ENCODE data around the gene CTPS1. TPM values are rescaled to one million over a fixed set of nuclear protein-coding genes. Genes with fewer than 3 reads are reported as not detected.

The CTPS1 gene
- total and polyA plus RNA-seq, 2 donors (not counting 1 experiment from before 2014, with no cell fraction given), result 12.1 to 26.5 TPM

- Histone ChIP-seq H3K27me3 (ENCODE audit: control insufficient read depth, insufficient read depth, low read length) (no peaks in the 10 kb centered on the region), H3K9ac (ENCODE audit: insufficient read depth, low read length) (no peak overlapping the region), H3K4me3 (replicated peaks in 1 of 4; ENCODE audit: control extremely low read depth in 1 of 4, insufficient read depth in 1 of 4, low read depth in 3 of 4, low read length in 4 of 4) (no peak overlapping the region), H2AFZ (ENCODE audit: low read length) (no peak overlapping the region), H4K20me1 (ENCODE audit: control insufficient read depth, extremely low read depth, insufficient read depth, low read length) (no peaks in the 10 kb centered on the region), H3K9me3 (ENCODE audit: control insufficient read depth, insufficient read depth, low read depth, low read length) (no peaks in the 10 kb centered on the region), H3K4me2 (ENCODE audit: extremely low read depth, insufficient read depth, low read length) (no peak overlapping the region), H3K4me1 (ENCODE audit: control insufficient read depth, extremely low read depth, insufficient read depth, low read length) (peaks cover 4% of the 10 kb centered on the region), H3K27ac (ENCODE audit: insufficient read depth, low read length) (no peak overlapping the region), H3K36me3 (ENCODE audit: control insufficient read depth, insufficient read depth, low read length) (no peaks in the 10 kb centered on the region), H3K79me2 (ENCODE audit: control insufficient read depth, insufficient read depth, low read length) (no peaks in the 10 kb centered on the region)
- DNase-seq (ENCODE audit: low read depth in 2 of 2), result no peak
- TF ChIP-seq, protein P1, sequence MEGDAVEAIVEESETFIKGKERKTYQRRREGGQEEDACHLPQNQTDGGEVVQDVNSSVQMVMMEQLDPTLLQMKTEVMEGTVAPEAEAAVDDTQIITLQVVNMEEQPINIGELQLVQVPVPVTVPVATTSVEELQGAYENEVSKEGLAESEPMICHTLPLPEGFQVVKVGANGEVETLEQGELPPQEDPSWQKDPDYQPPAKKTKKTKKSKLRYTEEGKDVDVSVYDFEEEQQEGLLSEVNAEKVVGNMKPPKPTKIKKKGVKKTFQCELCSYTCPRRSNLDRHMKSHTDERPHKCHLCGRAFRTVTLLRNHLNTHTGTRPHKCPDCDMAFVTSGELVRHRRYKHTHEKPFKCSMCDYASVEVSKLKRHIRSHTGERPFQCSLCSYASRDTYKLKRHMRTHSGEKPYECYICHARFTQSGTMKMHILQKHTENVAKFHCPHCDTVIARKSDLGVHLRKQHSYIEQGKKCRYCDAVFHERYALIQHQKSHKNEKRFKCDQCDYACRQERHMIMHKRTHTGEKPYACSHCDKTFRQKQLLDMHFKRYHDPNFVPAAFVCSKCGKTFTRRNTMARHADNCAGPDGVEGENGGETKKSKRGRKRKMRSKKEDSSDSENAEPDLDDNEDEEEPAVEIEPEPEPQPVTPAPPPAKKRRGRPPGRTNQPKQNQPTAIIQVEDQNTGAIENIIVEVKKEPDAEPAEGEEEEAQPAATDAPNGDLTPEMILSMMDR (conservative IDR thresholded peaks at IDR 0.05 in 1 of 2, IDR thresholded peaks at IDR 0.05 in 1 of 2; ENCODE audit: low read depth in 1 of 2, low read length in 2 of 2), result no peak
- no peak for TF ChIP-seq EZH2 (IDR thresholded peaks at IDR 0.05; ENCODE audit: low read length, missing control alignments)
These were observed 7.5 kb upstream of the CTPS1 start for GRCh38 chr1:40971966-40972365.

DNA sequence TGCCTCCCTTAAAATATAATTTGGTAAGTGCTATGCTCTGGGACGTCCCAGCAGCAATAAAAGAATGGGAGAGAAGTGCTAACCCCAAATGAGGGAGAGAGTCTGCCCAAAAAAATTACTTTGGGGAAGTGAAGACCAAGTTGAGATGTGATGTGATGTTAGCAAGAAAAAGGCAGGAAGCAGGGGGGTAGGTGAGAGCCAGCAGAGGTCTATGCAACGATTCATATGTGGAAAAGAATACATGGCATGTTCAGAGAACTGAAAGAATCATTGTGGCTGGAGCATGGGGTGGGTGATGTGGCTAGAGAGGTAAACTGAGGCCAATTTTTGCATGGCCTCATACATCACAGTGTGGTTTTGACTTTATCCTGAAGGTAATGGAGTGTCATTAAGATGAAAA is 5.6 kb upstream of the CTPS1 start:
- no peak overlapping the region for H3K27ac ChIP-seq (ENCODE audit: insufficient read depth, low read length)
- H3K36me3 ChIP-seq (ENCODE audit: control insufficient read depth, insufficient read depth, low read length), result no peaks in the 10 kb centered on the region
- no peaks in the 10 kb centered on the region for H3K79me2 ChIP-seq (ENCODE audit: control insufficient read depth, insufficient read depth, low read length)
- DNase-seq (ENCODE audit: low read depth in 2 of 2), result no peak
- no peak overlapping the region for H3K4me3 ChIP-seq (replicated peaks in 1 of 4; ENCODE audit: control extremely low read depth in 1 of 4, insufficient read depth in 1 of 4, low read depth in 3 of 4, low read length in 4 of 4)
- TF ChIP-seq, protein P1 (conservative IDR thresholded peaks at IDR 0.05 in 1 of 2, IDR thresholded peaks at IDR 0.05 in 1 of 2; ENCODE audit: low read depth in 1 of 2, low read length in 2 of 2), result no peak
- no peak for TF ChIP-seq EZH2 (IDR thresholded peaks at IDR 0.05; ENCODE audit: low read length, missing control alignments)
- H4K20me1 ChIP-seq (ENCODE audit: control insufficient read depth, extremely low read depth, insufficient read depth, low read length), result no peaks in the 10 kb centered on the region
- H3K27me3 ChIP-seq (ENCODE audit: control insufficient read depth, insufficient read depth, low read length), result no peaks in the 10 kb centered on the region
- H3K4me1 ChIP-seq (ENCODE audit: control insufficient read depth, extremely low read depth, insufficient read depth, low read length), result no peaks in the 10 kb centered on the region
- no peak overlapping the region for H2AFZ ChIP-seq (ENCODE audit: low read length)
- no peak overlapping the region for H3K9ac ChIP-seq (ENCODE audit: insufficient read depth, low read length)
- H3K4me2 ChIP-seq (ENCODE audit: extremely low read depth, insufficient read depth, low read length), result no peak overlapping the region
- H3K9me3 ChIP-seq (ENCODE audit: control insufficient read depth, insufficient read depth, low read depth, low read length), result no peaks in the 10 kb centered on the region

DNA sequence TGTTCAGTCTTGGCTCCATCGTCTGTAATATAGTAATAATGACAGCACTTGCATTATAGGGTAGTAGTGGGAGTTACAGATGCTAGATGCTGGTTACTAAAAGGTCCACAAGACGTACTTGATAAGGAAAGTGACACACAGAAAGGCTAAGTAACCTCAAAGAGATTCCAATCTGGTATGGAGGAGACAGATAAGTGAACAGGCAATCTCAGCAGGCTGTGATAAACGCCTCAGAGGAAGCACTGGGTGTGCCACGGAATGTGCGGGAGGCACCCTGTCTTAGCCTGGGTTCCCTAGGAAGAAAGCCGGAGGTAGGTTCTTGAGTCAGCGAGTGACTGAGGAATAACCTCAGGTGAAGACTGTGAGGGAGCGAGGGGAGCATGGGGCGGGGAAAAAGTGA is 4.6 kb upstream of the CTPS1 start:
- H3K4me2 ChIP-seq (ENCODE audit: extremely low read depth, insufficient read depth, low read length), result no peak overlapping the region
- H3K36me3 ChIP-seq (ENCODE audit: control insufficient read depth, insufficient read depth, low read length), result no peaks in the 10 kb centered on the region
- H4K20me1 ChIP-seq (ENCODE audit: control insufficient read depth, extremely low read depth, insufficient read depth, low read length), result no peaks in the 10 kb centered on the region
- H3K9ac ChIP-seq (ENCODE audit: insufficient read depth, low read length), result no peak overlapping the region
- H3K27me3 ChIP-seq (ENCODE audit: control insufficient read depth, insufficient read depth, low read length), result no peaks in the 10 kb centered on the region
- H2AFZ ChIP-seq (ENCODE audit: low read length), result no peak overlapping the region
- H3K4me3 ChIP-seq (replicated peaks in 1 of 4; ENCODE audit: control extremely low read depth in 1 of 4, insufficient read depth in 1 of 4, low read depth in 3 of 4, low read length in 4 of 4), result no peak overlapping the region
- TF ChIP-seq, protein P1 (conservative IDR thresholded peaks at IDR 0.05 in 1 of 2, IDR thresholded peaks at IDR 0.05 in 1 of 2; ENCODE audit: low read depth in 1 of 2, low read length in 2 of 2), result no peak
- no peak for TF ChIP-seq EZH2 (IDR thresholded peaks at IDR 0.05; ENCODE audit: low read length, missing control alignments)
- no peaks in the 10 kb centered on the region for H3K9me3 ChIP-seq (ENCODE audit: control insufficient read depth, insufficient read depth, low read depth, low read length)
- no peaks in the 10 kb centered on the region for H3K4me1 ChIP-seq (ENCODE audit: control insufficient read depth, extremely low read depth, insufficient read depth, low read length)
- H3K27ac ChIP-seq (ENCODE audit: insufficient read depth, low read length), result no peak overlapping the region
- peaks cover under 1% of the 10 kb centered on the region for H3K79me2 ChIP-seq (ENCODE audit: control insufficient read depth, insufficient read depth, low read length)
- DNase-seq (ENCODE audit: low read depth in 2 of 2), result no peak

Data from fibroblast of lung (primary cell).